Epithelial cell of esophagus (primary cell): ENCODE data around the gene GTF2F2.

ENCODE experiments used
- DNase-seq: peaks from one replicate; pipeline ENCODE4 v3.0.0; 2010; ENCODE audit warnings: low read depth
- H3K4me3 ChIP-seq: 2 replicates; pipeline ENCODE4 v1.5.1; 2011; ENCODE audit warnings: mild to moderate bottlenecking, low read length, control low read depth
- CTCF ChIP-seq: IDR thresholded peaks from 2 replicates; pipeline ENCODE4 v1.5.1; 2011; ENCODE audit warnings: low read depth, mild to moderate bottlenecking, low read length, control low read depth, inconsistent platforms; ENCODE audit not compliant: insufficient read depth; ENCODE audit errors: missing control alignments

The GTF2F2 gene

GRCh38 chr13:45215392-45216077 is 95.2 kb downstream of the GTF2F2 start:
- H3K4me3 ChIP-seq, result no peak overlapping the region
- no peak for DNase-seq
- no peak for TF ChIP-seq CTCF

- H3K4me3 ChIP-seq, result no peak overlapping the region
- no peak for DNase-seq
- no peak for TF ChIP-seq CTCF
Observed at GRCh38 chr13:45216193-45216592, 95.9 kb downstream of the GTF2F2 start.

GRCh38 chr13:45218689-45219088 is 98.4 kb downstream of the GTF2F2 start:
- no peak overlapping the region for H3K4me3 ChIP-seq
- no peak for TF ChIP-seq CTCF
- no peak for DNase-seq

GRCh38 chr13:45219123-45219891 is 99.0 kb downstream of the GTF2F2 start:
- TF ChIP-seq CTCF, result no peak
- DNase-seq, result peak; percentile 32
- no peak overlapping the region for H3K4me3 ChIP-seq

- peak; percentile 98 for DNase-seq
- no peak for TF ChIP-seq CTCF
- H3K4me3 ChIP-seq, result no peak overlapping the region
Observed at GRCh38 chr13:45219938-45220375, 99.6 kb downstream of the GTF2F2 start.

GRCh38 chr13:45220403-45220802 is 100.1 kb downstream of the GTF2F2 start:
- no peak for DNase-seq
- H3K4me3 ChIP-seq, result no peak overlapping the region
- TF ChIP-seq CTCF, result no peak
